Thymus (tissue), 11 donors: Measurements from ENCODE around the gene AKAP13. TPM values are rescaled to one million over a fixed set of nuclear protein-coding genes. Genes with fewer than 3 reads are reported as not detected.

Experiments used
- DNase-seq, 9 donors: peaks; one replicate each; pipeline ENCODE4 v3.0.0-alpha.2; 2013; ENCODE audit warnings: low spot score in 9 of 9, low read depth in 6 of 9, missing footprints in 1 of 9
- H3K27ac ChIP-seq, 2 donors: one replicate each; pipeline ENCODE4 v1.5.1; 2013; ENCODE audit warnings: control low read depth in 1 of 2, low read depth in 1 of 2, low read length in 1 of 2, mild to moderate bottlenecking in 1 of 2, moderate library complexity in 1 of 2
- H3K27me3 ChIP-seq, 2 donors: one replicate each; pipeline ENCODE4 v1.5.1; 2013; ENCODE audit warnings: low read length in 1 of 2; ENCODE audit not compliant: control insufficient read depth in 2 of 2, insufficient read depth in 1 of 2
- H3K36me3 ChIP-seq, 2 donors: one replicate each; pipeline ENCODE4 v1.5.1; 2013; ENCODE audit warnings: low read length in 1 of 2, mild to moderate bottlenecking in 1 of 2, moderate library complexity in 1 of 2; ENCODE audit not compliant: control insufficient read depth in 2 of 2, insufficient read depth in 2 of 2
- H3K4me1 ChIP-seq, 2 donors: one replicate each; pipeline ENCODE4 v1.5.1; 2013; ENCODE audit warnings: low read length in 2 of 2; ENCODE audit not compliant: control insufficient read depth in 2 of 2, insufficient read depth in 2 of 2
- H3K4me3 ChIP-seq, 2 donors: one replicate each; pipeline ENCODE4 v1.5.1; 2013; ENCODE audit warnings: low read length in 2 of 2, control low read depth in 1 of 2, mild to moderate bottlenecking in 1 of 2
- H3K9me3 ChIP-seq, 2 donors: one replicate each; pipeline ENCODE4 v1.5.1; 2013; ENCODE audit warnings: low read length in 1 of 2, mild to moderate bottlenecking in 1 of 2; ENCODE audit not compliant: control insufficient read depth in 2 of 2, insufficient read depth in 1 of 2
- WGBS: extraction: QIAGEN DNeasy Blood & Tissue Kit; methylation state at CpG from one replicate; pipeline ENCODE4 v1.1.7; 2013; 5-methylcytosine and 5-hydroxymethylcytosine counted together
- polyA plus RNA-seq: library from polyadenylated mRNA; stranded (reverse); fragments of 200-250 nt; gene quantifications from one replicate; pipeline ENCODE4 v1.2.3, GENCODE V29; 2013
- total RNA-seq: library from RNA; stranded (reverse); fragments of 120-200 nt; gene quantifications from one replicate; pipeline ENCODE4 v1.2.4, GENCODE V29; 2013
- donor health status: healthy.

AKAP13 gene
- total and polyA plus RNA-seq, 2 donors: 49.8 to 63.8 TPM

DNA sequence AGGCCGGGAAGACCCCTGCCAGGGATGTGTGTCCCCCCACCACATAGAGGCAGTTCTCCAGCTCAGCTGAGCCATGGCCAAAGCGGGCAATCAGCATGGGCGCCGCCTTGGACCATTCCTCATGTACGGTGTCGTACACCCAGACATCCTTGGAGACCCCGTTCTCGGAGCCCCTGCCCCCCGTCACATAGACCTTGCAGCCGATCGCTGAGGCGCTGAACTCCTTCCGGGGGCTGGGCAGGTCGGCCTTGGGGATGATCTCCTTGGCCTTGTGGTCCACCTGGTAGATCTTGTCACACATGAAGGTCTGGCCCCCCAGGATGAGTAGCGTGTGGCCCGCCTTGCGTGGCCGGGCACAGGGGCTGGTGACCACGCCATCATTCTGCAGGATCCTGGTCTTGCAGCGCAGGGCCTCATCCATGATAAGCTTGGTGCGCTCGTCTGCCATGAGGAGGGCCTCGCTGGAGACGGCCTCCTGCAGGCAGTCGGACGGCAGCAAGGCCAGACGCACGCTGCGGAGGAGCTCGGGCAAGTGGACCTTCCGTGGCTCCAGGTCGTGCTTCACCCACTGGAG is 388.3 kb downstream of the AKAP13 start:
- Histone ChIP-seq H3K4me3 (no peak overlapping the region), H3K27ac (no peak overlapping the region), H3K36me3 (peaks cover 0 to 15% of the 10 kb centered on the region in 2 donors), H3K27me3 (no peaks in the 10 kb centered on the region), H3K9me3 (peaks cover 1 to 4% of the 10 kb centered on the region in 2 donors), H3K4me1 (no peaks in the 10 kb centered on the region)
- 97% methylated on average over 32 of the region's 32 CpGs for WGBS
- no peak for DNase-seq

DNA sequence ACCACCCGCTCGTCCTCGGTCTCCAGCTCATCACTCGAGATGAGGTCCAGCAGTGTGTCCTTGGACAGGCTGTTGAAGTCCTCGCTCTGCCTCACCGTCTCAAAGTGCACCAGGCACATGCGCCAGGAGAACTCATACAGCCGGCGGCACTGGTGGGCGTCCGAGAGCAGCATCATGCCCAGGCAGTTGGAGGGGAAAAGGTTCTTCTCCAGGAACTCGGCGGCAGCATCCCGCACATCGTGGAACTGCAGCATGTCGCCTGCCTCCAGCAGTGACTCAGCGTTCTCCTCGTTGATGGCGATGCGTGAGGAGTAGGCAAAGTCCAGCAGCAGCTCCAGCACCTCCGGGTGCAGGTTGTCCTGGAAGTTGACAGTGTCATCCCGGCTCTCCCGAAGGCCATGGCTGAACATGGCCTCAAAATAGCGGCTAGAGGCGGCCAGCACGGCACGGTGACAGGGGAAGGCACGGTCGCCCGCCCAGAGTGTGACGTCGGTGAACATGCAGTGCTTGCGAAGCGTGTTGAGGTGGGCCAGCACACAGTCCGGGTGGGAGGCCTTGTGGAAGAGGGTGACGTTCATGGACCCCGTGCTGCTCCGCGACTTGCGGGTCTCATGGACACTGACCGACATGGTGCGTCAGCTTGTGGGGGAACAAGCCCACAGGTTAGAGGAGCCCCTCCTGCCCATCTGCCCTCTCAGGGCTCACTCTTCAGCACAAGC is 388.9 kb downstream of the AKAP13 start:
- H3K4me1 ChIP-seq: no peaks in the 10 kb centered on the region
- H3K36me3 ChIP-seq: peaks cover 0 to 15% of the 10 kb centered on the region in 2 donors
- no peaks in the 10 kb centered on the region for H3K27me3 ChIP-seq
- WGBS: 98% methylated on average over 42 of the region's 42 CpGs
- no peak overlapping the region for H3K4me3 ChIP-seq
- H3K9me3 ChIP-seq: peaks cover 1 to 4% of the 10 kb centered on the region in 2 donors
- no peak for DNase-seq
- no peak overlapping the region for H3K27ac ChIP-seq

DNA sequence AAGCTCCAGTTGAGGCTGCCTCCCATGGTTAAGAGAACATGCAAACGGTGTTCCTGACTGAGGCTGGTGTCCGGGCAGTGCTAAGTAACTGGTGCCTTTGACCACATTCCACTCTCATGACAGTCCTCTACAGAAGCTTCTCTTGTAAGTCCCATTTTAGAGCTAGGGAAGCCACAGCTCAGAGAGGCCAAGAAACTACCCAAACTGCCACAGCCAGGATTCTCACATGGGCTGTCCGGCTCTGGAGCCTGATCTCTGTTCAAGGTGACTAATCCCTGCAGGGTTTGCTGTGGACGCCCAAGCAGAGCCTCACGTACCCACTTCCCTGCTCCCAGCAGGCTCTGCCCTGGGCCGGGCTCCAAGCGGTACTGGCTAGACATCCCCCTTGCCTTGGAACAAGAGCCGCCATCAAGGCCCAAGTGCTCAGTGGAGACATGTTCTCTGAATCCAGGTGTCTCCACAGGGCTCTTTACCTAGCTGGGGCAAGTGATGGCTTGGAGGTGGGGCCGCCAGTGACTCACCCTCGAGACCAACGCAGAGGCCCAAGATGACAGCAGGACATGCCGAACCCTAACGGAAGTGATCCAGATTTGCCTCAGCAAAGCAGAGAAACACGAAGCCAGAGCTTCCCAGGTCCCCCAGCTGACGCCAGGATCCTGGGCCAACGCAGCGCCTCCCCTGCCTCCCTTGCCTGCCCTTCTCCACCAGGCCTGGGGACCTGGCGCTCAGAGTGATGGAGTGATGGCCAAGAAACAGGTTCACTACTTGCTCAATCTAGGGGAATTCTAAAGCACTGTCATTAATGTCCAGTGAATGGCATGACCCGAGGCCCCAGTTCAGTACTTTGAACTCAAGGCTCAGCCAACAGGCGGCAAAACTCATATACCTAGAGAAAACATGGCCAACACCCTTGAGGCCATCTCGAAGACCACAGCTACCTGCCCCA is 390.0 kb downstream of the AKAP13 start:
- Histone ChIP-seq H3K4me3 (no peak overlapping the region), H3K36me3 (peaks cover 0 to 15% of the 10 kb centered on the region in 2 donors), H3K9me3 (peaks cover 1 to 4% of the 10 kb centered on the region in 2 donors), H3K4me1 (no peaks in the 10 kb centered on the region), H3K27me3 (no peaks in the 10 kb centered on the region), H3K27ac (no peak overlapping the region)
- DNase-seq: no peak
- WGBS: 96% methylated on average over 21 of the region's 21 CpGs

DNA sequence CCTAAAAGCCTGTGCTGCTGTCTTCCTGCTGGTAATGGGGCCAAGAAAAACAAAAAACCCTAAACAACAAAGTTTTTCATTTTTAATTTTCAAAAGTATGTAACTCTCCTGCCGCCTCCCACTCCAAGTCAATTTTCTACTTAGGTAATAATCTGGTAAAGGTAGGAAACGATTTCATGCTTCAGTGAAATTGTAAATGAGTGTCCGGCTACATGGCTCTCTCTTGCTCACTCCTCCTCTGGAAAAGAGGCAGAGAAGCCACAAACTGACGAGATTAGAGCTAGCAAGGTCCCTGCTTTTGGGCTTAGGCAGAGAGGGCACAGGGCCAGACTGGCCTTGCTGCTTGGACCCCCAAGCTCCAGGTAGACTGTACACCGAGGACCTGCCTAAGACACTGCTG is 390.9 kb downstream of the AKAP13 start:
- H3K27me3 ChIP-seq: no peaks in the 10 kb centered on the region
- H3K36me3 ChIP-seq: peaks cover 0 to 15% of the 10 kb centered on the region in 2 donors
- H3K4me3 ChIP-seq: no peak overlapping the region
- H3K4me1 ChIP-seq: no peaks in the 10 kb centered on the region
- DNase-seq: no peak
- peak overlapping the region in 1 of 2 donors; percentile 18 for H3K27ac ChIP-seq
- H3K9me3 ChIP-seq: peaks cover 1 to 4% of the 10 kb centered on the region in 2 donors
- WGBS: 94% methylated on average over 5 of the region's 5 CpGs

DNA sequence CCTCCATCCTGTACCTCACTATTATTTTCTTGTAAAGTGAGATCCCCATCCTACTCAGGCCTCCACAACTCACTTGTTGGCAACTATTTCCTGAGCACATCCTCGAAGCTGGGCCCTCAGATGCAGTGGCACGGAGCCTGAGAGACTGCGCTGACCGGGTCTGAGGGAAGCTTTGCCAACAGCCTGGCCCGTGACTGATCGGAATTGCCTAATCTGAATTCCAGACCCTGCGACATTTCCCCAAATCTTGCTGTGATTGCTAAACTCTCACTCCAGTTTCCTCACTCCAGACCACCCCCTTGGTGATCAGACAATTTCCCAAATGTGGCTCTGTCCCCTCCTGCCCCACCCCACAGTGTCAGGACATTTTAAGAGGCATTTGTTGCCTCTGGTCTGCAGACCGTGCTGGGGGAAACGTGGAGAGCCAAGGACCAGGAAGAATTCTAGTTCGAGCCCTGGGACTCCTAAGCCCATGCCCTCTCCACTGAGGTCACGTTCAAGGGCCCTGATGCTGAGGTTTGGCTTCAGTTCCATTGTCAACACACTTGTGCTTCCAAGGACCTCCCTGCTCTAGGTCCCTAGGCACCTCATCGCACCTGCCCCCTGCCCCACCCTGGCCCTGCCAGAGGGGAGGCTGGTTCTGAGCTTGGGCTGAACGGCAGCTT is 391.5 kb downstream of the AKAP13 start:
- H3K27ac ChIP-seq: no peak overlapping the region
- no peak for DNase-seq
- H3K4me3 ChIP-seq: no peak overlapping the region
- no peaks in the 10 kb centered on the region for H3K4me1 ChIP-seq
- 94% methylated on average over 13 of the region's 13 CpGs for WGBS
- no peaks in the 10 kb centered on the region for H3K27me3 ChIP-seq
- H3K9me3 ChIP-seq: peaks cover 1 to 4% of the 10 kb centered on the region in 2 donors
- peaks cover 0 to 15% of the 10 kb centered on the region in 2 donors for H3K36me3 ChIP-seq

DNA sequence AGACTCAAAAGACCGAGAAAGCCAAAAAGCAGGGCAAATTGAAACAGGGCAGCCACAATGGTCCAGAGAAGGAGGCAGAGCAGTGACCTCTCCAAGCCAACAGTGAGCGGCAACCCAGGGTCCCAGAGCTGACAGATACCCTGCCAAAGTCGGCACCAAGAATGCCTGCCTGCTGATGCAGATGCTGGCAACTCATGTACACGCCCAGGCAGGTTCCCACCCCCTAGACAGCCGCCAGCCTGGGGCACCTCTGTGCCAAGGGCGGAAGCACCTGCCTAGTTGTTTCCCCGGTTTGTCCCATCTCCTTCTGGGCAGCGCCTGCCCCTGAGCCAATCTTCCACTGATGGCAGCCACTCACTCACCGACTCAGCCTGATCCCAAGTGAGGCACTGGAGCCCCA is 392.3 kb downstream of the AKAP13 start:
- no peaks in the 10 kb centered on the region for H3K4me1 ChIP-seq
- H3K27ac ChIP-seq: no peak overlapping the region
- no peak for DNase-seq
- peaks cover 1 to 4% of the 10 kb centered on the region in 2 donors for H3K9me3 ChIP-seq
- 96% methylated on average over 9 of the region's 9 CpGs for WGBS
- H3K27me3 ChIP-seq: no peaks in the 10 kb centered on the region
- no peak overlapping the region for H3K4me3 ChIP-seq
- H3K36me3 ChIP-seq: peaks cover 0 to 15% of the 10 kb centered on the region in 2 donors

DNA sequence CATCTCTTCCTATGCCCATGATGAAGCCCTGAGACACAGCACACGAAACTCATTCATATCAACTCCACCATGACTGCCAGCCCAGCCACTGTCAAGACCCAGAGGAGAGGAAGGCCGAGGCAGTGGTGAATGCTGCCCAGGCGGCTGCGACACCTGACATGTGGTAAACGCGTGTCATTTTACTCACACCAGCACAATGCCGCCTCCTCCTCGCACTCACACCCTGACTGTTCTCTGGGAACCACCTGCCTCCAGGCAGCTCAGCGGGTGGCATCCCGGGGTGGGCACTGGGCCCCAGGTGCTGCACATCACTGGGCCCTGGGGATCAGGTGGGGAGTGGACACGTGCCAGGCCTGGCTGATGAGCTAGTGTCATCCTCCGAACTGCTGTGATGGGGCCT is 392.8 kb downstream of the AKAP13 start:
- Histone ChIP-seq H3K4me1 (no peaks in the 10 kb centered on the region), H3K27me3 (no peaks in the 10 kb centered on the region), H3K27ac (no peak overlapping the region), H3K4me3 (no peak overlapping the region), H3K9me3 (peaks cover 1 to 4% of the 10 kb centered on the region in 2 donors), H3K36me3 (peaks cover 0 to 11% of the 10 kb centered on the region in 2 donors)
- no peak for DNase-seq
- 90% methylated on average over 12 of the region's 12 CpGs for whole genome bisulfite sequencing

DNA sequence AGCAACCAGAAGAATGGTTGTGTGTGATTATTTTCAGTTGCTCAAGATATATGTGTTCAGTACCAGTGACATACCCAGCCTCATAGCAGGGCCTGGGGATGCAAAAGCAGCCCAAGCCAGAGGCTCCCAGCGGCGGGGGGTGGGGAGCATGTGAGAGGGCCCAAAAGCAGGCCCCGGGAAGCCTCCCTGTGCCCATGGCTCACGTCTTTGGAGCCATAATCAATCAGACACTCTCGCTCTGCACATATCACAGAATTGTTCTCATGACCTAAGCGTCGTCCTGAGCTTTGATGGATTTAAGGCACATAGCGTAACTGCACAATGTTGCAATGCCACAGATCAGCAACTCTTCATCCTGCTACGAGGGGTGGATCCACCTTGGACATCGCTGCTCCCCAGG is 393.6 kb downstream of the AKAP13 start:
- H3K4me1 ChIP-seq: no peaks in the 10 kb centered on the region
- H3K27ac ChIP-seq: no peak overlapping the region
- peaks cover 1 to 2% of the 10 kb centered on the region in 2 donors for H3K9me3 ChIP-seq
- peaks cover 0 to 4% of the 10 kb centered on the region in 2 donors for H3K36me3 ChIP-seq
- H3K27me3 ChIP-seq: no peaks in the 10 kb centered on the region
- DNase-seq: no peak
- no peak overlapping the region for H3K4me3 ChIP-seq
- WGBS: 97% methylated on average over 10 of the region's 10 CpGs
